ENCODE data around the gene ANKRD1. TPM values are rescaled to one million over a fixed set of nuclear protein-coding genes. Genes with fewer than 3 reads are reported as not detected.

ANKRD1 gene
- total RNA-seq, 1 experiment from 2014 or later: not detected

- Histone ChIP-seq H4K20me1 (ENCODE audit: insufficient read depth) (no peaks in the 10 kb centered on the region), H3K27ac (ENCODE audit: low read depth, low read length) (no peak overlapping the region), H3K9me2 (ENCODE audit: insufficient read depth) (no peaks in the 10 kb centered on the region), H3K9me3 (ENCODE audit: control insufficient read depth in 1 of 2, insufficient read depth in 1 of 2, low read depth in 1 of 2, low read length in 2 of 2) (no peaks in the 10 kb centered on the region), H3K79me2 (ENCODE audit: insufficient read depth, low read length) (no peaks in the 10 kb centered on the region), H3K4me3 (replicated peaks in 1 of 2; ENCODE audit: low read depth in 1 of 2, low read length in 2 of 2) (no peak overlapping the region), H3K4me2 (ENCODE audit: low read length) (no peak overlapping the region), H3K27me3 (ENCODE audit: insufficient read depth, low read length) (no peaks in the 10 kb centered on the region), H3K4me1 (ENCODE audit: control insufficient read depth in 1 of 2, insufficient read depth in 2 of 2, low read length in 2 of 2) (no peaks in the 10 kb centered on the region), H3K9ac (ENCODE audit: low read length) (no peak overlapping the region), H3K36me3 (ENCODE audit: control insufficient read depth in 1 of 2, insufficient read depth in 2 of 2, low read length in 2 of 2) (no peaks in the 10 kb centered on the region), H2AFZ (ENCODE audit: low read depth, low read length, poor library complexity, severe bottlenecking) (no peak overlapping the region)
- ATAC-seq (no peak), DNase-seq (ENCODE audit: low read depth, low spot score) (no peak)
- no peak for TF ChIP-seq SP1 (IDR thresholded peaks at IDR 0.05; ENCODE audit: low read depth)
- no peak for TF ChIP-seq FOSL1 (IDR thresholded peaks at IDR 0.05; ENCODE audit: low read depth)
- TF ChIP-seq TCF7L2 (IDR thresholded peaks at IDR 0.05; ENCODE audit: borderline replicate concordance, extremely low read depth, insufficient read depth, insufficient read length): no peak
- no peak for TF ChIP-seq RAD21 (IDR thresholded peaks at IDR 0.05; ENCODE audit: low read depth)
- TF ChIP-seq ZFX (IDR thresholded peaks at IDR 0.05): no peak
- TF ChIP-seq SIN3A (IDR thresholded peaks at IDR 0.05; ENCODE audit: low read depth): no peak
- no peak for TF ChIP-seq EZH2phosphoT487 (IDR thresholded peaks at IDR 0.05; ENCODE audit: borderline replicate concordance)
- no peak for TF ChIP-seq CEBPB (IDR thresholded peaks at IDR 0.05; ENCODE audit: low read depth)
- TF ChIP-seq ELF1 (IDR thresholded peaks at IDR 0.05; ENCODE audit: borderline replicate concordance, low read depth): no peak
- no peak for TF ChIP-seq POLR2AphosphoS5 (IDR thresholded peaks at IDR 0.05; ENCODE audit: low read depth, low read length)
- TF ChIP-seq ZNF274 (IDR thresholded peaks at IDR 0.05; ENCODE audit: low read depth, low read length): no peak
- TF ChIP-seq JUND (IDR thresholded peaks at IDR 0.05): no peak
- TF ChIP-seq YY1 (IDR thresholded peaks at IDR 0.05; ENCODE audit: extremely low read depth, insufficient replicate concordance, low read depth, low read length): no peak
- no peak for TF ChIP-seq ATF3 (IDR thresholded peaks at IDR 0.05)
- no peak for TF ChIP-seq SRF (IDR thresholded peaks at IDR 0.05; ENCODE audit: low read depth)
- no peak for TF ChIP-seq POLR2A (IDR thresholded peaks at IDR 0.05; ENCODE audit: borderline replicate concordance, extremely low read depth, insufficient read depth, insufficient read length)
- TF ChIP-seq MAX (IDR thresholded peaks at IDR 0.05): no peak
- no peak for TF ChIP-seq EZH2 (IDR thresholded peaks at IDR 0.05)
- ChIA-PET CTCF (no interaction called here), POLR2A (no interaction called here), RAD21 (ENCODE audit: low non-redundant PET in 1 of 2, low total read pairs in 2 of 2, uncharacterized antibody in 2 of 2, unreplicated experiment in 2 of 2) (no interaction called here)
- intact Hi-C loops (cut with micrococcal nuclease): no loop called here
- no TSS peak for BruUV-seq (replicated peaks)
Measured at GRCh38 chr10:90906596-90906995, 14.3 kb downstream of the ANKRD1 start.
